Measurements from ENCODE around the gene ENOX1.

Gene ENOX1

DNA sequence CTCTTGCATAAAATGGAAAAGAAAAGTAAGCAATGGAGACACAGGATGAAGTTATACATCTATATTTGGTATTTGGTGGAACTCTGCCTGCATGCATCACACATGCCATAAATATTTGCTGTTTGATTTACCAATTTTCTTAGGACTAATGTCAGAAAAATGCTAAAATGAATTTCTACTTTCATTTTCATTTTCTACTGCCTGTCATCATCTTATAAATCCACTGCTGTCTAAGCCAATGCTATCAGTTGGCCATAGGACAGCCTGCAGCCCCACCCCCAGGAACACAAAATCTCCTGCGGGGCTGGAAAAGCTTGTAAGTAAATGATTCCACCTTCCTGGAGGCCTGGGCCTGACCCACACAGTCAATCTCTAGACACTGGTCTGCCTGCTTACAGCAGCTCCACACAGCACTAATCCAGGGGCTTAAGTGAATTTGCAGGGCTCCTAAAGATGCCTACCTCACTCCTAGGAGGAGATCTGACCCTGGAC, 122.0 kb downstream of the ENOX1 start:
- no peak for DNase-seq

GRCh38 chr13:43663474-43664090, 123.2 kb downstream of the ENOX1 start:
- DNase-seq = no peak

- DNase-seq = no peak
These were observed 123.8 kb downstream of the ENOX1 start for GRCh38 chr13:43662976-43663375.

DNA sequence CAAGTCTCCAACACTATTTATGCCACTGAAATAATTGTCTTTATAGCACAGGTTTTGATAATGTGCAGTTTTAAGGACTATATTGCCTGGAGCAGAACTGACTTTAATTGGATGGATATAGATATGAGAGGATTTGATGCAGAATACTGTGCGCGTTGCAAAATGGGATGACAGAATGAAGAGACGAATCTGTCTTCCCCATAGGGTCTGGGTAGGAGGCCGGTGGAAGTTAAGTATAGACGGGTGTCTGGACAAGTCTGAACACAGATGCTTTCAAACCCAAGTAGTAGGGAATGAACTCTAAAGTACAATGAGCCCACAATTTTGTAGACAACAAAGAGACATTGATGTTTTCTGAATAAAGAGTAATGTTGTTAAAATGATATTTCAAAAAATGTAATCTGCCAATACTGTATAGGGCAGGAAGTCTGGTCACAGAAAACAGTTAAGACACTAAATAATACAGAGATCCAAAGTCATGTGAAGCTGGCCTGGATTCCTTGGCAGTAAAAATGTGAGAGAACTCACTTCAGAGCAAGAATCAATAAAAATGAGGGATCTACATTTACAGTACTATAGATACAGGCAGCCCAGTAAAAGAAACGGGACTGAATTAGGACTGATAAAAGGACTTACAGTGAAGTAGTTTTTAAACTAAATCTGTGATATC, 125.5 kb downstream of the ENOX1 start:
- DNase-seq = no peak

GRCh38 chr13:43657485-43657884, 129.3 kb downstream of the ENOX1 start:
- no peak for DNase-seq

DNA sequence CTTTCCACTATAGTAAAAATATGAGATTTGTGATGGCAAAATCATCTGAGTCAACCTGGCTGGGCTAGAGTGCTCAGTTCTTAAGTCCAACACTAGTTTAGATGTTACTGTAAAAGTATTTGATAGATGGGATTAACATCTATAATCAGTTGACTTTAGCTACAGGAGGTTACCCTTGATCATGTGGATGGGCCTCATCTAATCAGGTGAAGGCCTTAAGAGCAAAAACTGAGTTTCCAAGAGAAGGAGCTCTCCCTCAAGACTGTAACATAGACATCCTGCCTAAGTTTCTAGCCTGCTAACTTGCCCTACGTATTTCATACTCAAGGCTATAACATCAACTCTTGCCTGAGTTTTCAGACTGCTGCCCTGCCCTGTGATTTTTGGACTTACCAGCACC, 132.8 kb downstream of the ENOX1 start:
- no peak for DNase-seq

DNA sequence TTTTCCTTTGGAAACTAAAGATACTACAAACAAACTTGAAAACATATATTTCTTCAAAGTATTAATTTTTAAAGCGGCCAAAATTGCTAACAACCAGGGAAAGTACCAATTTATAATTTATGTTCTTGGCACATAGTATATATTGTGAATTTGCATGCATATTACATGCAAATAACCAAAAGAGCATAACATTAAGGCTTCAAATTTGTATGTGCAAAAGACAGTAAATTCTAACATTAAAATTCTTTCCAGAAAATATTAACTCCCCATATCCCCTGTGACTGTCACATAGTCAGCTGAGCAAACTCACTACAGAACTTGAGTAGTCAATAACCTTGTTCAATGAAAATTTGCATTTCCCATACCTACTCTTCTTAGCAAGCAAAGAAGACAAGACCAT, 133.4 kb downstream of the ENOX1 start:
- DNase-seq = no peak

DNA sequence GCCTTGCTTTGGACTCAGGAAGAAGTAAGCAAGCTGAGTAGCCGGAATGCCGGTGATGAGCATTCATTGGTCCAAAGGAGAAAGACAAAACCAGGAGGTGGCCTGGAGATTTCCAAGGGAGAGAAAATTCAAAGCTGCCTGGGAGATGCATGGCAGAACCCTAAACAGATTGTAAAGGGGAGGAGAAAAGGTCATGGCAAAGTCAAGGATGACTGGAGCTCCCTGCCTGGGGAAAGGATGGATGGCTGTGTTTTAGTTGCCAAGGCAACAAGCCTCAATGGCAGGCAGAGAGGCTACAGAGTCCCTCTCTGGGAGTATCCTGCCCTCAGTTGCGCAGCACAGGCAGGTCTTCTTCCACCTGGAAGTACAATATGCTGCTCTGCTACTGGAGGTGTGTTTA, 134.0 kb downstream of the ENOX1 start:
- no peak for DNase-seq

DNA sequence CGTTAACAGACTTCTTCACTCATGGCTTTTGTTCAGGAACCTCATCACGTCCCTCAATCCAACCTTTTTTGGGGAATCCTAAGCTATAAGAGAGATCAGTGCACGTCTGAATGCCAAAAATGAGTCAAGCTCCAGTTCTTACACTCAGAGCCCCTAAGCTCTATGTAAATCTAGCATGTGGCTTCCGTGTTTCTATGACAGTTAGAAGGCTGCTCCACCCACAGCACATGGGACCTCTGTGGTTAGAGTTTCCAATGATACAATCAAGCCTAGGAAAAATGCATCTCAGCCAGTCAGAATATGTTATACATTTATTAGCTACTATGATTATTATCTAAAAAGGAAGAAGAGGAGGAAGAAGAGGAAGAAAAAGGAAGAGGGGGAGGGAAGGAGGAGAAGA, 135.9 kb downstream of the ENOX1 start:
- no peak for DNase-seq

DNA sequence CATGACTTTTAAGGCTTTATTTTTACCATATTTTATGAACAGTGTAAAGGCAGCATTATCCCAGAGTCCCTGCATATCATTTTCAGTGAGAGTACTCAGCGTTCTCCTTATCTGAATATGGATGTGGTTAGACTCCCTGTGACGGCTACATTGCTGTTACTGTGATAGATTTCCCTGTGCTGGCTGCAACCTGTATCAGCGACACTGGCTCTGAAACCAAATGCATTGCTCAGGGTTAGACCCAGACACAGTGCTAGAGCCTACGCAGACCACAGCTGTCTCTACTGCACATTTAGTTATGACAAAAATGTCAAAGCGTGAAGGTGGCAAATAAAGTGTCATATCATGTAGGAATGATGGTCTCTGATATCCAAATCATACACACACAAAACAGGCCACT, 138.0 kb downstream of the ENOX1 start:
- DNase-seq = no peak

DNA sequence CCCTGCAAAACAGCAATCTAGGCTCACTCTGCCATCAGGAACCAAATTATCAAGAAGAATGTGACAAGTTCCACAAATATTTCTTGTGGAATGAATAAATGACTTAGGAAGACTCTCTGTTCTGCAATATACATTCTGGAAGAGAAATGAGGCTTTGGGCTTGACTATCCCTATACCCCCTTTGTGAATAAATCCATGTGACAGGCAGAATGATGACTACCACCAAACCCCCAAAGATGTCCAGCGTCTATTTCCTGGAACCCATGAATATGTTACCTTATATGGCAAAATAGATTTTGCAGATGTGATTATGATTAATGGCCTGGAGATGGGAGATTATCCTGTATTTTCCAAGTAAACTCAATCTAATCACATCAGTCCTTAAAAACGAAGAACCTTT, 139.3 kb downstream of the ENOX1 start:
- no peak for DNase-seq

DNA sequence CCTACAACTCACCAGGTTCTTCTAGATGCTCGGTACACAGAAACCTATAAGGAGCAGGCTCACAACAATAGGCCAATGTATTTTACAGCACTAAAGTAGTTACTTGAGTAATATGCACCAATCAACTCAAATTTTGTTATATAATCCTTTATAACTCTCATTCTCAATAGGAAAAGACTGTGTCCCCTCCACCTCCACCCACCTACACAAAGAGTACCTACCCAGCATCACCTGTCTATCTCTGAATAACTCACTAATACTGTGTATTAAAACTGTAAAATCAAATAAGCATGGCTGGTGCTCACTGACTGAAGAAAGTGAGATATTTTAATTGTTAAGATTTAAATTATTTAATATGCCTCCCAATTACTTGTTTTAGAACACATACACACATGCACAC, 146.3 kb downstream of the ENOX1 start:
- no peak for DNase-seq

- DNase-seq = no peak
These were observed 155.7 kb downstream of the ENOX1 start for GRCh38 chr13:43631106-43631505.

GRCh38 chr13:43629691-43630480, 156.9 kb downstream of the ENOX1 start:
- no peak for DNase-seq

DNA sequence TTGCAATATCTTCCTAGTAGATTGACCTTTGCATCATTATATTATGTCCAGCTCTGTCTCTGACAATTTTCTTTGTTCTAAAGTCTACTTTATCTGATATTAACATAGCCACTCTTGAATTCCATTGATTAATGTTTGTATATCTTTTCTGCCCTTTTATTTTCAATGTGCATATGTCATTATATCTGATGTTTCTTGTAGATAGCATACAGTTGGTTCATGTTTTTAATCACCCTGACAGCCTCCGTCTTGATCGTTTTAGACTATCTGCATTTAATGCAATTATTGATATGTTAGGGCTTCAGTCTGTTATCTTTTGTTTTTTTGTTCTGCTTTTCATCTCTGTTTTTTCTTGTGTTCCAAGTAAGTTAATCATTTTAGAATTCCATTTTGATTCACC, 159.8 kb downstream of the ENOX1 start:
- DNase-seq = no peak

DNA sequence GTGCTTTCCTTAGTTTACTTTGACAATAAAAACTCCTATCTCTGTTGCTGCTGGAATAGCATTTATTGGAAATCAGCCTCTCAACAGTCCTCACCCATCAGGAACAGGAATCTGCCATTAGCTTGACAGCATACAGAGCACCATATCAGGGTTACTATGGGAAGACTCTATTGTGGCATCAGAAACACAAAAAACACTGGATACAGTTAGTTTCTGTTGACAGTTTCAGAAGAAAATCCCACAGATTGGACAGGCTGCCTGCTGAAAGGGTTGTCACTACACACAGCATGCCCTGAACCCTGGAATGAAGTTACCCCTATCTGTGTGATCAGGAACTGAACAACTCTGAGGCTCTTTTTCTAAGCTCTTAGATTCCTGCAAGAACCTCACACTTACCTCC, 172.7 kb downstream of the ENOX1 start:
- no peak for DNase-seq

- DNase-seq = no peak
These were observed 175.2 kb downstream of the ENOX1 start for GRCh38 chr13:43611281-43612273.

- DNase-seq = no peak
These were observed 178.2 kb downstream of the ENOX1 start for GRCh38 chr13:43608400-43609137.

GRCh38 chr13:43597599-43597945, 189.2 kb downstream of the ENOX1 start:
- DNase-seq = no peak

GRCh38 chr13:43596924-43597598, 189.7 kb downstream of the ENOX1 start:
- no peak for DNase-seq

GRCh38 chr13:43596006-43596405, 190.8 kb downstream of the ENOX1 start:
- DNase-seq = no peak

DNA sequence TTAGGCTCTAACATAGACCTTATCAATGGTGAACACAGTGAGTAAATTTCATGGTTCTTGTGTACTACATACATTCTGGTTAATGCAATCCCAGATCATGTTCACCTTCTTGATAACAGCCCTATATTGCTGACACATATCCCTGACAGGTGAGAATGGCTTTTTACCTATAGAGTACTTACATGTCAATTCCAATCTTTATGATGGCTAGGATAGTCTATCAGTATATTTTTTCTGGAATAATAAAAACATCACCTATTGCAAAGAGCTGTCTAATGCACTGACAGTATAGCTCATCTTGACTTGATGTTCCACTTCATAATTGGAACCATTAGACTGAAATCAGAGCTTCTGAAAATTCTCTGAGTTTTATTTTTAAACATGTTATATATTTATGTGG, 199.4 kb downstream of the ENOX1 start:
- no peak for DNase-seq
